Measurements from ENCODE around the gene ANGPTL8. TPM values are rescaled to one million over a fixed set of nuclear protein-coding genes. Genes with fewer than 3 reads are reported as not detected.
A peak's percentile ranks its signal among the peaks of the same experiment; 100 is the strongest.

The ANGPTL8 gene
- total and polyA plus RNA-seq, 2 of the 13 experiments (the other 11 are each of a cell fraction or from before 2014, with no cell fraction given): 27.3 to 243 TPM

- TF ChIP-seq ZNF710 (CRISPR knock-in tag; IDR thresholded peaks at IDR 0.05; ENCODE audit: borderline replicate concordance) (peak; percentile 67), FIP1L1 (IDR thresholded peaks at IDR 0.05; ENCODE audit: borderline replicate concordance, insufficient read depth, low read depth, low read length) (no peak), AGO1 (IDR thresholded peaks at IDR 0.05; ENCODE audit: low read depth, low read length, poor library complexity, severe bottlenecking) (peak; percentile 73), ZNF292 (CRISPR knock-in tag; IDR thresholded peaks at IDR 0.05; ENCODE audit: borderline replicate concordance, low read depth) (peak; percentile 91), ZBTB8A (CRISPR knock-in tag; IDR thresholded peaks at IDR 0.05; ENCODE audit: borderline replicate concordance, low read depth) (no peak), HOXD1 (CRISPR knock-in tag; IDR thresholded peaks at IDR 0.05) (peak; percentile 93), ZBTB4 (CRISPR knock-in tag; IDR thresholded peaks at IDR 0.05; ENCODE audit: borderline replicate concordance) (peak; percentile 58; the same call in 1 of the 2 replicates), ZNF281 (CRISPR knock-in tag; IDR thresholded peaks at IDR 0.05; ENCODE audit: borderline replicate concordance) (peak; percentile 92), IKZF5 (CRISPR knock-in tag; IDR thresholded peaks at IDR 0.05) (peak; percentile 88), ZNF225 (CRISPR knock-in tag; IDR thresholded peaks at IDR 0.05) (peak; percentile 97; the same call in 1 of the 2 replicates), ZBTB38 (CRISPR knock-in tag; IDR thresholded peaks at IDR 0.05) (peak; percentile 80; the same call in 1 of the 2 replicates), MTERF4 (CRISPR knock-in tag; IDR thresholded peaks at IDR 0.05) (0 out of 2 replicates have a peak, but pooled peaks have one; percentile 8), CBX1 (IDR thresholded peaks at IDR 0.05; ENCODE audit: low read depth) (peak; percentile 31), ZNF839 (CRISPR knock-in tag; IDR thresholded peaks at IDR 0.05; ENCODE audit: borderline replicate concordance) (no peak; the same call in 1 of the 2 replicates), ZNF749 (CRISPR knock-in tag; IDR thresholded peaks at IDR 0.05; ENCODE audit: borderline replicate concordance) (peak; percentile 89), KAT8 (CRISPR knock-in tag; IDR thresholded peaks at IDR 0.05) (peak; percentile 87; the same call in 1 of the 2 replicates), RAD21 (CRISPR knock-in tag; IDR thresholded peaks at IDR 0.05) (no peak; the same call in none of the 2 replicates), CHCHD3 (CRISPR knock-in tag; IDR thresholded peaks at IDR 0.05) (0 out of 2 replicates have a peak, but pooled peaks have one; percentile 70)
These were observed at the start of gene ANGPTL8 (continued) for GRCh38 chr19:11239377-11240000.

All from HepG2 (cell line).